Retinal pigment epithelial cell (primary cell): ENCODE results near the gene FTO.
"Not testable (repeated sequence)": the region's sequence is repeated elsewhere in the genome, so short reads cannot be mapped to it uniquely, and the experiment has no call there.

ENCODE experiments used
- DNase-seq: peaks from one replicate; pipeline ENCODE4 v3.0.0-alpha.2; 2010; ENCODE audit warnings: low read depth
- H3K4me3 ChIP-seq: 2 replicates; pipeline ENCODE4 v1.5.1; 2011; ENCODE audit warnings: mild to moderate bottlenecking, low read length, control low read depth, moderate library complexity
- CTCF ChIP-seq: conservative IDR thresholded peaks from 2 replicates; pipeline ENCODE4 v1.5.1; 2011; ENCODE audit warnings: low read depth, low read length, control low read depth, inconsistent platforms

The FTO gene

GRCh38 chr16:53689636-53690035, 14.3 kb upstream of the FTO start:
- no peak overlapping the region for H3K4me3 ChIP-seq
- DNase-seq = no peak
- TF ChIP-seq CTCF = no peak

- no peak for TF ChIP-seq CTCF
- H3K4me3 ChIP-seq = no peak overlapping the region
- no peak for DNase-seq
Observed at GRCh38 chr16:53690771-53691170, 13.2 kb upstream of the FTO start.

GRCh38 chr16:53692146-53692545, 11.8 kb upstream of the FTO start:
- DNase-seq = no peak
- no peak for TF ChIP-seq CTCF
- H3K4me3 ChIP-seq = no peak overlapping the region

- no peak for DNase-seq
- no peak overlapping the region for H3K4me3 ChIP-seq
- TF ChIP-seq CTCF = no peak
Observed at GRCh38 chr16:53693320-53693719, 10.6 kb upstream of the FTO start.

GRCh38 chr16:53695070-53695469, 8.9 kb upstream of the FTO start:
- H3K4me3 ChIP-seq = no peak overlapping the region
- no peak for DNase-seq
- TF ChIP-seq CTCF = no peak

GRCh38 chr16:53698271-53698670, 5.7 kb upstream of the FTO start:
- not testable (repeated sequence) for H3K4me3 ChIP-seq, DNase-seq

- peak overlapping the region; percentile 93 for H3K4me3 ChIP-seq
- TF ChIP-seq CTCF = no peak
- no peak for DNase-seq
Observed at GRCh38 chr16:53704445-53704813, 473 bp downstream of the FTO start.

- H3K4me3 ChIP-seq = no peak overlapping the region
- no peak for DNase-seq
- TF ChIP-seq CTCF = no peak
Observed at GRCh38 chr16:53707671-53708070, 3.7 kb downstream of the FTO start.
